PFSK-1 (cell line): ENCODE results near the gene RABL3.

Experiments used
- POLR2AphosphoS5 ChIP-seq: IDR thresholded peaks from 2 replicates; pipeline ENCODE4 v1.6.1; 2012; ENCODE audit warnings: low read depth, mild to moderate bottlenecking, control low read depth, low read length, moderate library complexity
- REST ChIP-seq, 2 experiments: IDR thresholded peaks; 2 replicates each; pipeline versions ENCODE4 v1.6.1 to v1.8.0; 2011 to 2012; ENCODE audit warnings: low read depth in 2 of 2, low read length in 2 of 2, control low read depth in 1 of 2, inconsistent platforms in 1 of 2, mild to moderate bottlenecking in 1 of 2, moderate library complexity in 1 of 2; ENCODE audit not compliant: insufficient read depth in 1 of 2
- SIN3A ChIP-seq: IDR thresholded peaks from 2 replicates; pipeline ENCODE4 v1.6.1; 2012; ENCODE audit warnings: mild to moderate bottlenecking, low read length, moderate library complexity, borderline replicate concordance; ENCODE audit not compliant: insufficient read depth
- TAF1 ChIP-seq: IDR thresholded peaks from 2 replicates; pipeline ENCODE4 v1.6.1; 2012; ENCODE audit warnings: low read length, control low read depth, borderline replicate concordance; ENCODE audit not compliant: insufficient read depth

- TF ChIP-seq SIN3A (no peak), REST (IDR thresholded peaks at IDR 0.05; ENCODE audit: insufficient read depth in 1 of 2, low read depth in 2 of 2, low read length in 2 of 2) (no peak), POLR2AphosphoS5 (no peak), TAF1 (no peak)
These were observed 57.4 kb downstream of the RABL3 start for GRCh38 chr3:120684896-120685295.
